Spleen (tissue), 11 donors: ENCODE results near the gene WDR72. TPM values are rescaled to one million over a fixed set of nuclear protein-coding genes. Genes with fewer than 3 reads are reported as not detected.

Source experiments
- DNase-seq: peaks from one replicate; pipeline ENCODE4 v3.0.0-alpha.2; 2020
- H3K27ac ChIP-seq, 8 donors: fragments of 200-600 bp; sonication (generic) in 7 of 8; 1 replicate in 4 of 8; 2 replicates in 4 of 8; pipeline versions ENCODE4 v1.5.0 to v1.8.0; 2016 to 2021; ENCODE audit warnings: inconsistent platforms in 4 of 8, mild to moderate bottlenecking in 4 of 8, moderate library complexity in 1 of 8
- H3K27me3 ChIP-seq, 7 donors: fragments of 200-600 bp; sonication (generic) in 6 of 7; replicated peaks in 1 of 7; 1 replicate in 4 of 7; 2 replicates in 3 of 7; pipeline versions ENCODE4 v1.5.0 to v1.8.0; 2016 to 2021; ENCODE audit warnings: inconsistent platforms in 3 of 7, mild to moderate bottlenecking in 1 of 7
- H3K36me3 ChIP-seq, 6 donors: fragments of 200-600 bp; sonication (generic) in 5 of 6; 1 replicate in 4 of 6; 2 replicates in 2 of 6; pipeline versions ENCODE4 v1.5.0 to v1.8.0; 2016 to 2021; ENCODE audit warnings: inconsistent platforms in 2 of 6
- H3K4me1 ChIP-seq, 6 donors: fragments of 200-600 bp; sonication (generic) in 5 of 6; 1 replicate in 3 of 6; 2 replicates in 3 of 6; pipeline versions ENCODE4 v1.5.0 to v1.8.0; 2016 to 2021; ENCODE audit warnings: inconsistent platforms in 3 of 6
- H3K4me3 ChIP-seq, 8 donors: fragments of 200-600 bp; sonication (generic) in 7 of 8; 1 replicate in 4 of 8; 2 replicates in 4 of 8; pipeline versions ENCODE4 v1.5.0 to v1.8.0; 2016 to 2021; ENCODE audit warnings: inconsistent platforms in 4 of 8, mild to moderate bottlenecking in 4 of 8, moderate library complexity in 2 of 8
- H3K9me3 ChIP-seq, 8 donors: fragments of 200-600 bp; sonication (generic) in 7 of 8; 1 replicate in 4 of 8; 2 replicates in 4 of 8; pipeline versions ENCODE4 v1.5.0 to v1.8.0; 2016 to 2021; ENCODE audit warnings: inconsistent platforms in 4 of 8
- CTCF ChIP-seq, 11 experiments: fragments of 200-600 bp in 7 of 11; fragments of 450-650 bp in 4 of 11; sonication (generic) in 4 of 11; IDR thresholded peaks in 8 of 11; conservative IDR thresholded peaks in 3 of 11; 1 replicate in 7 of 11; 2 replicates in 4 of 11; pipeline versions ENCODE4 v1.4.0 to v1.8.0; 2016 to 2021; ENCODE audit warnings: antibody characterized with exemption in 11 of 11, inconsistent platforms in 4 of 11, mild to moderate bottlenecking in 1 of 11
- POLR2A ChIP-seq, 3 donors: fragments of 450-650 bp; IDR thresholded peaks; one replicate each; pipeline ENCODE4 v1.5.1; 2017; ENCODE audit warnings: antibody characterized with exemption in 3 of 3, mild to moderate bottlenecking in 1 of 3
- POLR2AphosphoS5 ChIP-seq, 3 donors: sonication (generic); formaldehyde crosslinking; IDR thresholded peaks; one replicate each; pipeline ENCODE4 v1.5.1; 2017; ENCODE audit warnings: antibody characterized with exemption in 3 of 3
- WGBS, 5 donors: extraction: QIAGEN DNeasy Blood & Tissue Kit in 3 of 5; methylation state at CpG; one replicate each; pipeline versions ENCODE4 v1.1.5 to v1.1.7; 2013 to 2018; 5-methylcytosine and 5-hydroxymethylcytosine counted together
- intact Hi-C: fragments of 100-400 bp; cut with DNase I; formaldehyde crosslinking; loops from one replicate; pipeline ENCODE4 v1.15.0; 2023; ENCODE audit warnings: low total_unique reads
- polyA plus RNA-seq, 3 donors: library from polyadenylated mRNA; stranded (reverse); fragments of 200-250 nt; gene quantifications; one replicate each; pipeline ENCODE4 v1.2.1, GENCODE V29; 2013
- total RNA-seq, 7 donors: library from RNA; depleted of rRNA in 3 of 7; stranded (reverse); fragments of >200 nt in 3 of 7; fragmentation: NEBNext Ultra II Directional in 4 of 7; extraction: Animal tissue kit (Norgen Biotek cat#: 25700) in 4 of 7; gene quantifications; one replicate each; pipeline versions ENCODE4 v1.1.0 to v1.2.1, GENCODE V29; 2016 to 2021
- donor health status: healthy with polysubstance abuse.
- donor health status: DM: no; HTN: no; CAD: no; lungs with moderate emphysema.
- donor health status: DM: no; HTN: no; CAD: no.
- donor health status: Bipolar disorder and iron deficiency.
- donor health status: healthy.
- donor health status: DM: no; HTN: no; CAD: no.
- donor health status: DM: yes; HTN: yes; CAD: no.

WDR72 gene
- total and polyA plus RNA-seq, 10 donors = not detected

DNA sequence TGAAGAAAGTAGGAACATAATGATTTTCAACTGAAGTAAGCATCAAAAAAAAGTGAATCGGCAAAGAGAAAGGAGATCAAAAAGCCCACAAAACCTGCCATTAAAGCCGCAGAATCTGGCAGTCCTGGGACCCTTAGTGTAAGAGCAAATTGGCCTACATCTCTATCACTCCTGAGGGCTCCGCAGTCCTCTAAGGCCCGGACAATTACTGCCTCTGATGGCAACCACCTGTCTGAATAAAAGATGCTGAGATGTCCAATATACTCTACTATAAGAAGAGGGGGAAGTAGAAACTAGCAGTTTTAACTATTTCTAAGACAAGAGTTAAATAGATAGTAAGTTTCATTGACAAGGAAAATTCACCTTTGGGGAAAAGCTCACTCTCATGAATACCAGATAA is 20.3 kb downstream of the WDR72 start:
- no peak overlapping the region for H3K4me3 ChIP-seq
- 76 to 89% (median 86%) methylated on average over 4 of the region's 4 CpGs for WGBS, 5 donors
- intact Hi-C loops = no loop called here
- TF ChIP-seq POLR2AphosphoS5 (IDR thresholded peaks at IDR 0.05) = no peak
- TF ChIP-seq POLR2A (IDR thresholded peaks at IDR 0.05) = no peak
- TF ChIP-seq CTCF (IDR thresholded peaks at IDR 0.05 in 8 of 11, conservative IDR thresholded peaks at IDR 0.05 in 3 of 11) = no peak
- H3K9me3 ChIP-seq = no peaks in the 10 kb centered on the region
- DNase-seq = no peak
- no peaks in the 10 kb centered on the region for H3K4me1 ChIP-seq
- peaks cover 0 to 9% (median 0%) of the 10 kb centered on the region in 7 donors for H3K27me3 ChIP-seq
- H3K27ac ChIP-seq = no peak overlapping the region
- H3K36me3 ChIP-seq = no peaks in the 10 kb centered on the region

- H3K27me3 ChIP-seq = peaks cover 0 to 12% (median 0%) of the 10 kb centered on the region in 7 donors
- 80 to 99% (median 89%) methylated on average over 3 of the region's 3 CpGs for WGBS, 5 donors
Observed at GRCh38 chr15:53721334-53722087, 38.0 kb downstream of the WDR72 start.

DNA sequence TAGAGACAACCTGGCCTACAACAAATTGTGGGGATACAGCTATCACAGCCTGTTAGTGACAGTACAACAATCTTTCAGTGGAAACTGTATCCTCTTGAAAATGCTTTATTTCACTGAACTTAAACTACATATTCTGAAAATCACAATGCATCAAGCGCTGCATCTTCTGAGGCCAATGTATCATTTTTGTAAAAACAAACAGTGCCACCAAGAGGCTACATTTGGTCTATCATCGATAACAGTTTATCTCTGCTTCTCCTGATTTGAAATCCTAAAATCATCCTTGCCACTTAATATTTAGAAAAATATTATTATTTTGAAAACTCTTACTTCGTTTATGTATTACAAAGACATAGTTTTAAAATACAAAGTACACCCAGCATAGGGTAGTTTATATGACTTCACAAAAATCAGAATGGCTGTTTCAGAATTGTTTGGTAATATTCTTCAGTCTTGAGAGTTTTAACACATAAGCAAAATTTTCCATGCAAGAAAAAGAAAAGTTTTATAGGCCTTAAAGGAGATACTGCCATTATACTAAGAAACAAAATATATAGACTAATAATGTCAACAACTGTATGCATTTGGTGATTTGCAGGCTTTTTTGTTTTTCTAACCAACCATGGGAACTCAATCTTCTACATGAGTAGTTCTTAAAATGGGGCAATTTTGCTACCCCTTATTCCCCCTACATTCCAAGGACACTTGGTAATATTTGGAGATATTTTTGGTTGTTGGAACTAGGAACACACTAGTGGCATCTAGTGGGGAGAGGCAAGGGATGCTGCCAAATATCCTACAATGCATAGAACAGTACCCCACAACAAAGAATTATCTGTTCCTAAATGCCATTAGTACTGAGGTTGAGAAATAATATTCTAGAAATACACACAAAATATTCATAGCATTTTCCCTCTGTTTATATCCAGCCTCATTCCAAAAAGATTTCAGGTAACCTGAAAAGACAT is 42.3 kb downstream of the WDR72 start:
- Histone ChIP-seq H3K4me1 (no peaks in the 10 kb centered on the region), H3K4me3 (no peak overlapping the region), H3K36me3 (no peaks in the 10 kb centered on the region), H3K9me3 (no peaks in the 10 kb centered on the region), H3K27ac (no peak overlapping the region), H3K27me3 (peaks cover 0 to 4% (median 0%) of the 10 kb centered on the region in 7 donors)
- TF ChIP-seq CTCF (IDR thresholded peaks at IDR 0.05 in 8 of 11, conservative IDR thresholded peaks at IDR 0.05 in 3 of 11) (no peak), POLR2AphosphoS5 (IDR thresholded peaks at IDR 0.05) (no peak), POLR2A (IDR thresholded peaks at IDR 0.05) (no peak)
- intact Hi-C loops = no loop called here
- 24 to 38% (median 28%) methylated on average over 3 of the region's 3 CpGs for WGBS, 5 donors
- no peak for DNase-seq

More at GRCh38 chr15:53721334-53722087, 38.0 kb downstream of the WDR72 start:
- H3K9me3 ChIP-seq = no peaks in the 10 kb centered on the region
- DNase-seq = no peak
- TF ChIP-seq CTCF (IDR thresholded peaks at IDR 0.05 in 8 of 11, conservative IDR thresholded peaks at IDR 0.05 in 3 of 11) = no peak
- no peak for TF ChIP-seq POLR2A (IDR thresholded peaks at IDR 0.05)
- TF ChIP-seq POLR2AphosphoS5 (IDR thresholded peaks at IDR 0.05) = no peak
- intact Hi-C loops = no loop called here
- no peak overlapping the region for H3K4me3 ChIP-seq
- H3K36me3 ChIP-seq = no peaks in the 10 kb centered on the region
- no peaks in the 10 kb centered on the region for H3K4me1 ChIP-seq
- no peak overlapping the region for H3K27ac ChIP-seq

DNA sequence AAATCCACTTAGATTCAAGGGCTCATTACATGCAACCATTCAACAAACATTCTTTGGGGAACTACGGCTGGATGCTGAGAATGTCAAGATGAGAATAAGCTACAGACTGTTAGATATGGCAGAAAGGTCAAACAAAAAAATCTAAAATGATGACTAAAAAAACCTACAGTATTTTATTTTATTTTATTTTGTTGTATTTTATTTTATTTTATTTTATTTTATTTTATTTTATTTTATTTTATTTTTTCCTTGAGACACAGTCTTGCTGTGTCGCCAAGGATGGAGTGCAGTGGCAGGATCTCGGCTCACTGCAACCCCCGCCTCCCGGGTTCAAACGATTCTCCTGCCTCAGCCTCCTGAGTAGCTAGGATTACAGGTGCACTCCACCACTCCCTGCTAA is 46.2 kb downstream of the WDR72 start:
- Histone ChIP-seq H3K4me3 (no peak overlapping the region), H3K36me3 (no peaks in the 10 kb centered on the region), H3K4me1 (no peaks in the 10 kb centered on the region), H3K27me3 (no peaks in the 10 kb centered on the region), H3K27ac (no peak overlapping the region), H3K9me3 (no peaks in the 10 kb centered on the region)
- DNase-seq = no peak
- intact Hi-C loops = no loop called here
- 85 to 93% (median 90%) methylated on average over 6 of the region's 6 CpGs for WGBS, 5 donors
- TF ChIP-seq POLR2A (IDR thresholded peaks at IDR 0.05) (no peak), POLR2AphosphoS5 (IDR thresholded peaks at IDR 0.05) (no peak), CTCF (IDR thresholded peaks at IDR 0.05 in 8 of 11, conservative IDR thresholded peaks at IDR 0.05 in 3 of 11) (no peak)
